CD4-positive, alpha-beta T cell treated with Interleukin-1 beta for 1 hour (primary cell): Measurements from ENCODE around the gene ITSN1.
"Not testable (repeated sequence)": the region's sequence is repeated elsewhere in the genome, so short reads cannot be mapped to it uniquely, and the experiment has no call there.

Source experiments
- DNase-seq, 2 donors: peaks; one replicate each; pipeline ENCODE4 v3.0.0-alpha.2; 2020 to 2022

Gene ITSN1

DNA sequence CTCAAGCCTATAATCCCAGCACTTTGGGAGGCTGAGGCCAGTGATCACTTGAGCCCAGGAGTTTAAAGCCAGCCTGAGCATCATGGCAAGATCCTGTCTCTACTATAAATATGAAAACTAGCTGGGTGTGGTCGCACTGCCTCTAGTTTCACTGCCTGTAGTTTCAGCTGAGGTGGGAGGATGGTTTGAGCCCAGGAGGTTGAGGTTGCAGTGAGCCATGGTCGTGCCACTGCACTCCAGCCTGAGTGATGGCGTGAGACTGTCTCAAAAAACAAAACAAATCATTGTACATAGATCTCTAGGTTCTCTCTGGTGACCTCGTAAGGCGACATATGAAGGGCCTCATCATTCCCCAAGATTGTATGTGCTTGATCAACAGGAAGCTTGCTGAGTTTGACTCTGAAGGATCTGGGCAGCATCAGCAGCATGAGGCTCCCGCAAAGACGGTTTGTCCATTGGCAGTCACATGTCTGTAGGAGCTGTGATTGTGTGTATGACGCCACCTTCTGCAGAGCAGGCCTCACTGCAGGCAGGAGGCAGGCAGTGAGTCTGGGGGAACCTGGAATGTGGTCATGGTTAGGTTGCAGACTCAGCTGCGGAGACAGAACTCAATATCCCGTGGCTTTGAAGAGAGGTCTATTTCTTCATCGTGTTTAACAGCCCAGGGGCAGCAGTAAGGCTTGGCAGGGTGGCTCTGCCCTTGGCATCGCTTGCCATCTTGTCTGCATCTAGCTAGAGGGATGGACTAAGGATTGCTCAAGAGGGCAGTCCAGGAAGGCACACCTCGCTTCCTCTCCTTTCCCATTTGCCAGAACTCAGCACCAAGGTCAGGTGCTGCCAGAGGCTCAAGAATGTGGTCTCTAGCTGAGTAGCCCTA lies 259.3 kb downstream of the ITSN1 start:
- DNase-seq, result no peak

DNA sequence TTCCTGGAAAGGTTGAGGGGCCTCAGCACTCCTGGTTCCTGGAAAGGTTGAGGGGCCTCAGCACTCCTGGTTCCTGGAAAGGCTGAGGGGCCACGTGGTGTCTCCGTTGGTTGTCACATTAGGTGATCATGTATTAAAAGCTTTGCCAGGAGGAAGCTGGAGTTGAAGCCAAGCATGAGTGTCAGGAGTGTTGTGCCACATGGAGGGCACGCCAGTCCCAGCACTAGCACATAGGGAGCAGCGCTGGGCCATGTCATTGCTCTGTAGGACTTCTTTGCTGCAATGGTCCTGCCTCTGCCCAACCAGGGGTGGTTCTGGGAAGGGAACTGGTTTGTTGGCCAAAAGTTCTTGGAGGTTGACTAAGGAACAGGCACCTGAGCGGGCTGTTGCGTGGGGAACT lies 260.0 kb downstream of the ITSN1 start:
- DNase-seq, result no peak

DNA sequence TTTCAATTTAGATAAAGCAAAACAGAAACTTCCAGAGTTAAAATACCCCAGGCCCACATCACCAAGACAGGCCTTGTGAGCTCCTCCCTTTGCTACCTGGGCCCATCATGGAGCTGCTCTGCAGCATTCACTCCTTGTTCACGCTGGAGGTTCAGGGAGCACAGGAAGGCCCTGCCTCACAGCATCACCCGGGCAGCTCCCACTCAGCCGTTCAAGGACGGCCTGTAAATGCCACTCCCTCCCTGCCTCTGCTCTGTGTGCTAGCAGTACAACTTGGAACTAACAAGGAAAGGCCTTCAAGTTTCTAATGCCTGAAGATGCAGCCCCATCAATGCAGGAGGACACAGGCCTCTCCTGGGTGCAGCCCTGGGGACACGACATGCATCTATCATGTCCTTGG lies 261.7 kb downstream of the ITSN1 start:
- DNase-seq, result no peak

DNA sequence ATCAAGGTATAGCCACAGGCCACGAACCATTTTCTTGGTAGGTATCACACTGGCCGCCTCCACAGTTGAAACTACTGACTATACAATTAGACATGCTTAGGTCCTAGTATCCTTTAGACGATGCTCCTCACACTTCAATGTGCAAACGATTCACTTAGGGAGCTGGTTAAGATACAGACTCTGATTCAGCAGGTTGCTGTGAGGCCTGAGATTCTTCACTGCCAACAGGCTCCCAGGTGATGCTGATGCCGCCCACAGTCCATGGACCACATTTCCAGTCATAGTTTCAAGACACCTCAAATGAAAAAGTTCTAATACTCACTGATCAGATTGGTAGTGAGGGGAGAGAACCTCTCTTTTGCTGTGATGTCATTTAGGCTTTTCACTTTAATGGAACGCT lies 266.5 kb downstream of the ITSN1 start:
- DNase-seq, result no peak

DNA sequence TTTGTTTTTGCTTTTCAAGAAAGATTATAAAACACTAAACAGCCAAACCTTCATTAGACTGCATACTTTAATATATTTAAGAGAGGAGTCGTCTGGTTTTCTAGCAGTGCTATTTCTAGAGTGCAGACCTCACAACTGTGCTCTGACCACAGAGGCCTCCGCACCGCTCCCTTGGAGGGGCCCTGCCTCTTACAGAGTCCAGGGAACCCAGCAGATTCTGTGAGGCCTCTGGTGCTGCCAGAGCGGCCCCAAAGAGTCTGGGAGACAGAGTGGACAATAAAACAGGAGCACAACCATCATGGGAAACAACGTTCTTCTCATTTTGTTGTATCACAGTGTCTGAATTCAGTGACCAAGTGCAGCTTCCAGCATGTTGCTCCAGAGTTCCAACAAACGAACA lies 267.5 kb downstream of the ITSN1 start:
- no peak for DNase-seq

DNA sequence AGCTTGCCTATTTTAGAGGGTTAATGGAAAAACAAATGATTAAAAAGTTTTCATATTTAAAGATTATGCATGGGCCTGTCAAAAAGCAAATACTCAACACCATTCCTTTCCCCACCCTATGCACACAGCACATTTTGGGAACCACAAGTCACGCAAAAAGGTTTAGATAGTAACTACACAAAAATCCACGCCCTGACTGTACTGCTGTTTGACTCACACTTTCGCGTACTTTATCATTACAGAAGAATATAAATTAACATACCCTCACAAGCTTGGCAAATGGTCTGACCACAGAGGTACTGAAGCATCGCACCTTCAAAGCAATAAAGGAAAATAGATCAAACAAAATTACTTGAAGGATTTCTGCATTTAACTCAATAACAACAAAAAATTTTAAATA lies 271.9 kb downstream of the ITSN1 start:
- DNase-seq, result no peak

DNA sequence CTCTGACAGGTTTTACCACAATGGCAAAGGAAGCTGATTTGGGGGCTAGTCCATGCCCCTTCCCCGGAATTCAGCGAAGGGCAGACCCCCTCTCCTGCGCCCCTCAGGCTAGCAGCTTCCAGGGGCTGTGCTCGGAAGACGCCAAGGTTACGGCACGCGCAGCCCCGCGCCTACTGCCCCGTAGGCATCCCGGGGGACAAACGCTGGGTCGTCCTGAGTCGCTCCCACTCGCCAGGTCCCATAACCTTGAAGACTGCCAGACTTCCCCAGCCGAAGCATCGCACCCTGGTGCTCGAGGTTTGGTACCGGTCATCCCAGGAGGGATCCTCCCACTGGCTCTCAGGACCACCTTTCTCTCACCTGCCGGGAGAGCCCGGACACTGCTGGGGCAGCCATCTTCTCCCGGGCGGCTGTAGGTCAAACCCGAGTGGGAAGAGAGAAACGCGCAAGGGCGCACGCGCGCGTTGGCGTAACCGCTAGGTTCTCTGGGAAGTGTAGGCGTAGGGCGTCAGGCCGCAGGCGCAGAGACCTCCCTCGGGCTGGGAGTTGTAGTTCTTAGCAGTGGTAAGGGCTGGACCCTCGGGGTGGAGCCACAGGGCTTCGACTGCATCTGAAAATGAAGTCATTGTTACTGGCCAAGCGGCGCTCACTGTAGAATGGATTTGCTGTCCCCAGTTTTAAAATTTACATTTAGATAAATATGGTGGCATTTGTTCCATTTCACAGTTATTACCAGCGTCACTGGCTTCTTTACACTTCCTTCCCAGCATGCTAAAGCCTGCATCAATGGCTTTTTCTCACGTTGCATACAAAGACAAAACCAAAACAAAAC lies 273.3 kb downstream of the ITSN1 start, which contains the start of gene ATP5PO:
ATP5PO (minus strand) TSS at position 437 of the 832 bp plus-strand sequence; CDS start at position 396, 41 bp downstream.
- DNase-seq, result peak; percentile 96 to 97

DNA sequence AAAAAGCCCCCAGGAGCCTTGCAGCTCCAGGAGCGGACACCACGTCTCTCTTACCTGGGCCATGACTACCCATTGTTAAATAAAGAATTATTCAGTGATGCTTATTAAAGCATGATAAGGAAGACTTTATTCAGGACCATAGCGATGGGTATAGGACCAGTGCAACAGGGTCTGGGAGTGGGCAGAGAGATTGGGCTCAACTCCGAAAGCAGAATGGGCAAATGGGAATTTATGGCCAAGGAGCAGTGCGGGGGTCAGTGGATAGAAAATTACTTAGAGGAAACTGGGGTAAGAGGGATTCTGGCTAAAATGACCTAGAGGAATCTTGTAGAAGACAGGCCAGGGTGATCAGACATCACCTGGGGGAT lies 273.9 kb downstream of the ITSN1 start:
- DNase-seq, result no peak

DNA sequence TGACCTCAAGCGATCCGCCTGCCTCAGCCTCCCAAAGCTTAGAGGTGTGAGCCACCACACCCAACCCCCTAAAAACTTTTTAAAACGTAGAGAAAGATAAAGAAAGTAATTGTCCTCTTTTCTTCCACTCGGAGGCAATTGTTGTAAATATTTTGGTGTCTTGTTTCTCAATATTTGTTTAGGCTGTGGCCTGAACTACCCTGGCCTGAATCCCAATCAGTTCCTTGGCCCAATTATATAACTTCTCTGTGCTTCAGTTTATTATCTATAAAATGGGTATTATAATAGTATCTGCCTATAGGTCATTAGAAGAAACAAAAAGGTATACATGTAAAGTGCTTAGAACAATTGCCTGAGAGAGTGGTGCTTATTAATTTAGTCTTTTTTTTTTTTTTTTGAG lies 275.1 kb downstream of the ITSN1 start:
- DNase-seq, result no peak

DNA sequence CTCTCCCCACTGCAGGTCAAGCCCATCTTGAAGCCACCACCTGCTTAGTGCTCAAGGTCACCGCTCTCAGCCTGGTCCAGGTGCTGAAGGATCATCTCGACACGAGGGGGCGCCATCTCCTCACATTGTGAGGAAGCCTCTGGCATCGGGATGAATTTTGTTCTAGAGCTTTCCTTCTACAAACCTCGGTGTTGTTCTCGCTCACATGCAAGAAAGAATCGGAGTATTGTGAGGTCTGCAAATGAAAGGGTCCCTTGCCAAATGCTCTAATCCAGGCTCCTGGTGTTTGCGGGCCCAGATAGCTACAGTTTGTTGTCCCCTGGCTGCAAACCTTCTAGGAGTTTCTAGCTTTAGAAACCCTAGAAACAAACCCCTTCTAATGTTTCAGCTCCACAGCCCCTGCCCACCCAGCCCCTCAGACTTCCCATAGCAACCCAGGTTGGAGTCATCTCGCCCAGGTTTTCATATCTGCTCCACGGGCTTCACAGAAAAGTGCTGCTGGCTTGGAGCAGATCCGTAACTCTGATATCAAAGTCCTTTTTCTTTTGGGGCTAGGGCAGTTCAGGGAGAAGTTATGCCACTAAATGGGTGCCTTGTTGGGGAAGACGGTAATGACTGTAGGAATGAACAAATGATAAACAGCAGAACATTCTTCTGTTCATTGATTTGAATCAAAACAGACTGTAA lies 281.9 kb downstream of the ITSN1 start:
- DNase-seq, result peak; percentile 80 to 86

DNA sequence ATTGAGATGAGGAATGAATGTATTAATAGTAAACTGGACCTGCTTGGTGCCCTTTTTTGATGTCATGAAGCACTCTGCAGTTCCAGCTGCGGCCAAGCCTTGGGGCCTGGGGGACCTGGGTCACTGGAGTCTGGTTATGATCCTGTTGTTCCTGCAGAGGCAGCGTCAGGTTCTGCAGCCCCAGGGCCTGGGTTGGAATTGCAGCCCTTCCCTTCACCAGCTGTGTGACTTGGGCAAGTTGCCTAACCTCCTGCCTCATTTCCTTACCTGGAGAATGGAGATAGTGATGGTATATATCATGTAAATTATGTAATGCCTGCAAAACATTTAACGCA lies 282.4 kb downstream of the ITSN1 start:
- no peak for DNase-seq

DNA sequence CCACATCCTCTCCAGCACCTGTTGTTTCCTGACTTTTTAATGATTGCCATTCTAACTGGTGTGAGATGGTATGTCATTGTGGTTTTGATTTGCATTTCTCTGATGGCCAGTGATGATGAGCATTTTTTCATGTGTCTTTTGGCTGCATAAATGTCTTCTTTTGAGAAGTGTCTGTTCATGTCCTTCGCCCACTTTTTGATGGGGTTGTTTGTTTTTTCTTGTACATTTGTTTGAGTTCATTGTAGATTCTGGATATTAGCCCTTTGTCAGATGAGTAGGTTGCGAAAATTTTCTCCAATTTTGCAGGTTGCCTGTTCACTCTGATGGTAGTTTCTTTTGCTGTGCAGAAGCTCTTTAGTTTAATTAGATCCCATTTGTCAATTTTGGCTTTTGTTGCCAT lies 283.9 kb downstream of the ITSN1 start:
- DNase-seq, result not testable (repeated sequence)

DNA sequence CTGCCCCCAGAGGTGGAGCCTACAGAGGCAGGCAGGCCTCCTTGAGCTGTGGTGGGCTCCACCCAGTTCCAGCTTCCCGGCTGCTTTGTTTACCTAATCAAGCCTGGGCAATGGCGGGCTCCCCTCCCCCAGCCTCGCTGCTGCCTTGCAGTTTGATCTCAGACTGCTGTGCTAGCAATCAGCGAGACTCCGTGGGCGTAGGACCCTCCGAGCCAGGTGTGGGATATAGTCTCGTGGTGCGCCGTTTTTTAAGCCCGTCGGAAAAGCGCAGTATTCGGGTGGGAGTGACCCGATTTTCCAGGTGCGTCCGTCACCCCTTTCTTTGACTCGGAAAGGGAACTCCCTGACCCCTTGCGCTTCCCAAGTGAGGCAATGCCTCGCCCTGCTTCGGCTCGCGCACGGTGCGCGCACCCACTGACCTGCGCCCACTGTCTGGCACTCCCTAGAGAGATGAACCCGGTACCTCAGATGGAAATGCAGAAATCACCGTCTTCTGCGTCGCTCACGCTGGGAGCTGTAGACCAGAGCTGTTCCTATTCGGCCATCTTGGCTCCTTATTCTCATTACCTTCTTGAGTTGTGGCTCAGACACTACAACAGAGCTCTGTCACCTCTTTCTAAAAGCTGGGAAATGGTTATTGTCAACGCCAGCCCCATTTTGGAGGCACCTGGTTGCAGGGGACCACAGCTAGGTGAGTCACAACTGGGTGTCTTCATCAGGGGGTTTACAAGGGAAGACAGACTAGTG lies 288.9 kb downstream of the ITSN1 start:
- peak; percentile 72 to 79 for DNase-seq

DNA sequence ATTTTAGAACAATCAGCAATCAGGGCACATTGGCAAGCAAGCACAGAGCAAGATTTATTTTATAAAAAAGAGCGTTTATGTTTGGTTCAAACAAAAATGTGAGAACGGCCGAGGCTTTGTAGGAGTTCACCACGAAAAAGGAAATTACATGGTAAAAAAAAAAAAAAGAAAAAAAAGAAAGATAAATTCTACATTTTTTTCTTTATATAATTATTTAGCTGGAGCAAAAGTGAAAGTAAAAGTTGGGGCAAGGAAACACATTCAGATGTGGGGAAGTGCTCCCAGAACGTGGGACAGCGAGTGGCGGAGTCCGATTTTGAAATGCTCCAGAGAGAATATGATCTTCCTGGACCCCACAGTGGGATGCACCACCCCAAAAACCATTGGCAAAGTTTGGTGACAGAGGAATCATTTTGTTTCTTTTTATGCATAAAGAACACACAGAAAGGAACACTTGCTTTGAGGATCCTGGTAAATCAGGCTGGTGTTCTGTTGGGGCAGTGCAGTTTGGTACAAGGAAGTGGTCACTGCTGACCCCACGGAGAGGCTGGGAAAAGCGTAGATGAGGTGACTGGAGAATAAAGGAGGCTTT lies 289.6 kb downstream of the ITSN1 start:
- peak; percentile 17 to 44 for DNase-seq

DNA sequence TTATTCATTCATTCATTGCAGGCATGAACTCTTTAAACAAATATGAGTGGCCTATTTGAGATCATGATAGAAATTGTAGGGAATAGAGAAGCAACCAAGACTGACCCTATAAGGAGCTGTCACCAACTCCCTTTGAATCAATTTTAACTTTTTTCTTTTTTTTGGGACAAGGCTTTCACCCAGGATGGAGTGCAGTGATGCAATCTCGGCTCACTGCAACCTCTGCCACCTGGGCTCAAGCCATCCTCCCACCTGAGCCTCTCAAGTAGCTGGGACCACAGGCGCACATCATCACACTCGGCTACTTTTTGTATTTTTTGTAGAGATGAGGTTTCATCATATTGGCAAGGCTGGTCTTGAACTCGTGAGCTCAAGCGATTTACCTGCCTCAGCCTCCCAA lies 290.4 kb downstream of the ITSN1 start:
- no peak for DNase-seq

DNA sequence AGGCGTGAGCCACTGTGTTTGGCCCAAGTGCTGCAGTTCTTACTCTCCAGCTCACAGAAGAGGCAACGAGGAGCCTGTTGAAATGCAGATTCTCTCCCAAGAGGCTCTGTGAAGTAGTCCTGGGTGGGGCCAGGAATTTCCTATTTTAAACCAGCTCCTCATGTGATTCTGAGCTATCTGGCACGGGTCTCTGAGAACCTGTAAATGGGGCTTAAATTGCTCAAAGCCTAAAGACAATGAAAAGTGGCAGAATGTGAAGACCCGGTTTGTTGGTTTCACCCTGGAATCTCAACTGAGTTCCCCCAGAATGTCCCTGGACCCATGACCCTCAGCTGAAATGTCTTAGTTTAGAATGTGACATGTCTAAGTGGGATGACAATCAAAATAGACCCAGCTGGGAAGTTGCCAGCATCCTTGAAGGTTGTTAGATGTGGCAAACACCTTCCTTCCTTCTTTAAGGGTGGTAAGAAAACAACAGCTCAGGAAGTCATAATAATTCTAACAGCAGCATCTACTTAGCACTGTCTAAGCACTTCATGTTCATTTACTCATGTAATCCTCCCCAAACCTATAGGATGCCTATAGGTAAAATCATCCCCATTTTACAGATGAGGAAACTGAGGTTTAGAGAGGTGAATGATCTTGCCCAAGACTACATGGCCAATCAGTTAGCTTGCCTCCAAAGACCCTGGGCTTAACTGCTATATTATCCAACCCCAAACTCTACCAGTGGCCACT lies 294.2 kb downstream of the ITSN1 start:
- DNase-seq, result peak; percentile 46 to 68

DNA sequence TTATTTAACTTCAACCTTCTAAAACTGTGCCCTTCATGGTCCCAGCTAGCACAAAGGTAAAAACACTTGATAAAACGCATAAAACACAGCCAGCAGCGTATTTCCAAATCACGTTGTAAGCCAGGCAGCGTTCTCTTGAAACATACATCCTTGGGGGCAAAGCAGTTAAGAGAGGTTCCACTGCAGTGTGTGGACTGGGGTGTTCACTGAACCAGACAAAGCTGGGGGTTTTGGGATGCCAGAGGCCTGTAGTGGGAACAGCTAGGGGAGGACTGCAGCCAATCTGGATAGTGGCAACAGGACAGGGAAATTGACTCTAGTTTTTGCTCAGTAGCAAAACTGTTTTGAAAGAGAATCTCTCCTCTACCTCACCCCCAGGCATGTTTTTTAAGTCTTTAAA lies 294.8 kb downstream of the ITSN1 start:
- no peak for DNase-seq

DNA sequence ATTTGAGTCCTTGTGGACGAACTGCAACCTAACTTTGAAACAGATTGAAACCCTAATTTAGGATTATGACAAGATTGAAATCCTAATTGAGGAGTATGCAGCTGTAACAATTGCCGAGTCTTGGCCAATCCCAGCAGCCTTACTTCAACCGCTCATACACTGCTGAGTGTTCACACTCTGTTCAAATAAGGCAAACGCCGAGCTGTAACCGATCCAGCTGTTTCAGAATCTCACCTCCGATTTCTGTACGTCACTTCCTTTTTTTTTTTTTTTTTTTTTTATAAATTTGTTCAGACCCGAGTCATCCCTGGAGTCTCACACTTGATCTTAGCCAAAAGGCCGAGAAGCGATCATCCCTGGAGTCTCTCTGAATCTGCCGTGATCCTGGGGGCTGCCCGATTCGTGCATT lies 295.6 kb downstream of the ITSN1 start:
- DNase-seq, result peak; percentile 63 to 78

DNA sequence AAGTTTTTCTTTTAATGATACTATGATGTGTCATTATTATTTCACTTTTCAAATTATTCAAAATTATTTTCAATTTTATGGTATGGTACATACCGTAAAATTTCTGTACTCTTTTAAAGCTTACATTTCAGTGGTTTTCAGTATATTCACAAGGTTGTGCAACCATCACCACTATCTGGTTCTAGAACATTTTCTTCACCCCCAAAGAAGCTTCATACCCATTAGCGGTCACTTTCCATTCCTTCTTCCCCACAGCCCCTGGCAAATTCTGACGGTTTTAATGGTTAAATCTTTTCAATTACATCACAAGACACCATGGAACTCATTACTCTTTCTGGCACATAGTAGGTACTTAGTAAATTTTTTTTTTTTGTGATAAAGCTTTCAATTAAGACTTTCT lies 296.1 kb downstream of the ITSN1 start:
- DNase-seq, result no peak

DNA sequence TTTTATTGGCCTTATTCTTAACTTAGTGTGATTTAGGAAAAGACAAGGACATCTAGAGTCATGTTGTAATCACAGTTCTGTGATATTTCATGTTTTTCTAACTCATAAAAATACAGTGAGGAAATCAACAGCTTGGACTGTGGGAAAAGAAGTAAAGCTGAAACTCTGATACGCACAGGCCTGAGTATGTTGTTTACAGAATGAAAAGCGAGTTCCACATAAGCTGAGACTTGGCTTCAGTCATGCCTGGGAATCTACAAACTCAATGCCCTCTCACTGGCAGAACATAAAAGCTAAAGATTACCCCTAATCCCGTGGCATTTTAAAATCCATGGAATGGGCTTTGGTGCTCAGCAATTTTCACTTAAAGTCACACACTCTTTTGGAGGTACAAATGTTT lies 296.9 kb downstream of the ITSN1 start:
- DNase-seq, result no peak

DNA sequence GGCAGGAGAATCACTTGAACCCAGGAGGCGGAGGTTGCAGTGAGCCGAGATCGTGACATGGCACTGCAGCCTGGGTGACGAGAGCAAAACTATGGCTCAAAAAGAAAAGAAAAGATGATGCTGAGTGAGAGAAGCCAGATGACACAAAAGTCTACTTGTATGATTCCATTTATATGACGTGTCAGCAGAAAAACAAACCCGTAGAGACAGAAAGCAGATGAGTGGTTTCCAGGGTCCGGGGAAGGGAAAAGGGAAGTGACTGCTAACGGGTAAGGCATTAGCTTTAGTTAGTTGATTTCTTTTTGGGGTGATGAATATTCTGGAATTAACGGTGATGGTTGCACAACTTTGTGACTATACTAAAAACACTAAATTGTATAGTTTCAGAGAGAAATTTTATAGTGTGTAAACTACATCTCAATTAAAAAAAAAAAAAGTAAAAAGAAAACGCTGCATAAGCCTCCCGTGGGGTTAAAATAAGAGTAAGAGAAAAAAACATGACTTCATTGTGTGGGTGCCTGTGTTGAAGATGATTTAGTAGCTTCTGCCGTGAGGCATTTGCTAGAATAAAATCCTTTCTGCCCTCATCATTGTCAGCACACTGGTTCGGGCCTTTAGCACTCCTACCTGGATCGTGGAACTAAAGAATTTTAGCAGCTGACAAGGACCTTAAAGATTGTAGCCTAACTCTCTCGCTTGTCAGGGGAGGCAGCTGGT lies 298.0 kb downstream of the ITSN1 start:
- peak in 1 of 2 donors; percentile 30 for DNase-seq
